ENCODE results near the gene KISS1R. TPM values are rescaled to one million over a fixed set of nuclear protein-coding genes. Genes with fewer than 3 reads are reported as not detected.
"Not testable (repeated sequence)": the region's sequence is repeated elsewhere in the genome, so short reads cannot be mapped to it uniquely, and the experiment has no call there.

Gene KISS1R
- total RNA-seq, 1 donor from 2014 or later = 0.41 TPM

GRCh38 chr19:881385-882071 lies 35.6 kb upstream of the KISS1R start:
- FAIRE-seq = no peak
- no peak for DNase-seq (ENCODE audit: low spot score in 2 of 2)

GRCh38 chr19:882871-883497 lies 34.1 kb upstream of the KISS1R start:
- no peak for FAIRE-seq
- DNase-seq (ENCODE audit: low spot score in 2 of 2) = no peak

- DNase-seq (ENCODE audit: low spot score in 2 of 2) (no peak), FAIRE-seq (no peak)
These were observed 33.4 kb upstream of the KISS1R start for GRCh38 chr19:883661-884211.

DNA sequence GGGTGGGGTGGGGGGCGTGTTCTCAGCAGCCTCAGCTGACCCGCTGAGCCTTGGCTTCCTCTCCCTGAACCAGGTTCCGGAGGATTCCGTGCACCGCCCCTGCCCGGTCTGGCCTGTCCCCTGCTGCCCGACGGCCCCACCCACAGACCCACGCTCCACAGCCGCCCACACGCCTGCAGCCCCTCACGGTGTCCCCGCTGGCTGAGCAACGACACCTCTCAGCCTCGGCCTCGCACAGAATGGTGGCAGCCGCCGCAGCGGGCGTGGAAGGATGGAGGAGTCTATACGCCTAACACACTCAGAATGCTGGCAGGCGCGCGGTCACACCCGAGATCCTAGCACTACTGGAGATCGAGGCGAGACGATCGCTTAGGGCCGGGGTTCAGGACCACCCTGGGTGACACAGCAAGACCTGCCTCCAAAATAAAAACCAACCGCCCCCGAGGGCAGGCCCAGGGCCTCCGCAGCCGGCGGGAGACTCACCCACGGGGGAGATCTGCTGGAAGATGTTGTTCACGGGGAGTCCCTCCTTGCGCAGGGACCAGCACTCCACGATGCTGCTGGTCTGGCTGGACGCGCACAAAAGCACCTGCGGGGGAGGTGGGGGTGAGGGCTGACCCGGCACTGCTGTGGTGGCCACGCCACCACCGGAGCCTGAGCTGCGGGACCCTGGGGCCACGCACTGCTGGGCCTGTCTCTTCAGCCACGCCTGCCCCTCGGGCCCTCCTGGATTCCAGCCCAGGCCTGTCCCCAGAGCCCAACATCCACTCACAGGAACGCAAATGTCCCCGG lies 32.5 kb upstream of the KISS1R start:
- FAIRE-seq = no peak

GRCh38 chr19:885536-886224 lies 31.5 kb upstream of the KISS1R start:
- no peak for FAIRE-seq
- no peak for DNase-seq (ENCODE audit: low spot score in 2 of 2)

More for the DNA sequence above, 32.5 kb upstream of the KISS1R start:
- no peak for DNase-seq (ENCODE audit: low spot score in 2 of 2)

- FAIRE-seq (no peak), DNase-seq (ENCODE audit: low spot score in 2 of 2) (no peak)
These were observed 30.1 kb upstream of the KISS1R start for GRCh38 chr19:887072-887471.

- no peak for FAIRE-seq
- DNase-seq (ENCODE audit: low spot score in 2 of 2) = no peak
These were observed 29.5 kb upstream of the KISS1R start for GRCh38 chr19:887599-887998.

DNA sequence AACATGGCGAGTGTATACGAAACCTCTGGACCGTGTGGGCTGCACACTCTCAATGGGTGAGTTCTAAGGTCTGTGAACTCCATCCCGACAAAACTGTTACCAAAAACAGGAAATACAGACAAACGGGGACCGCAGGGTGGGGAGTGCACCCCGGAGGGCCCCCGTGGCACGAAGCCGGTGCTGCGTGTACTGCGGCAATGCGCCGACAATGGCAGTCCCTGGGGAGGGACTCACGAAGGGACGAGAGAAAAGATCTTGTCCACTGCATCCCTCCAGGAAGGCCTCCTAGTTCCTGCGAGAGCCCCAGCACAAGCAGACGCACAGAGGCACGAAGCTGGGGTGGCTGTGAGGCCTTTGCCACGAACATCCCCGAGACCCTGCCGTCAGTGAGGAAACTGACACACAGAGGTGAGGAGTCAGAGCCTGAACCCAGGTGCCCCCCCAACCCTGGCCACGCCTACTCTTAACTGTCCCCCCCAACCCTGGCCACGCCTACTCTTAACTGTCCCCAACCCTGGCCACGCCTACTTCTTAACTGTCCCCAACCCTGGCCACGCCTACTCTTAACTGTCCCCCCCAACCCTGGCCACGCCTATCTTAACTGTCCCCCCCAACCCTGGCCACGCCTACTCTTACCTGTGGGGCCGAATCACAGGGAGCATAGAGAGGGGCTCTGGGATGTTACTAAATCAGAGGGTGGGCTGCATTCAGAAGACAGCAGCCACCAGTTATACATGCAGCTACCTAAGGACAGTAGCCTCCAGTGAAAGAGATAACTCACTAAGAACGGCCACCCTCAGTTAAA lies 28.4 kb upstream of the KISS1R start:
- no peak for DNase-seq (ENCODE audit: low spot score in 2 of 2)
- FAIRE-seq = no peak

DNA sequence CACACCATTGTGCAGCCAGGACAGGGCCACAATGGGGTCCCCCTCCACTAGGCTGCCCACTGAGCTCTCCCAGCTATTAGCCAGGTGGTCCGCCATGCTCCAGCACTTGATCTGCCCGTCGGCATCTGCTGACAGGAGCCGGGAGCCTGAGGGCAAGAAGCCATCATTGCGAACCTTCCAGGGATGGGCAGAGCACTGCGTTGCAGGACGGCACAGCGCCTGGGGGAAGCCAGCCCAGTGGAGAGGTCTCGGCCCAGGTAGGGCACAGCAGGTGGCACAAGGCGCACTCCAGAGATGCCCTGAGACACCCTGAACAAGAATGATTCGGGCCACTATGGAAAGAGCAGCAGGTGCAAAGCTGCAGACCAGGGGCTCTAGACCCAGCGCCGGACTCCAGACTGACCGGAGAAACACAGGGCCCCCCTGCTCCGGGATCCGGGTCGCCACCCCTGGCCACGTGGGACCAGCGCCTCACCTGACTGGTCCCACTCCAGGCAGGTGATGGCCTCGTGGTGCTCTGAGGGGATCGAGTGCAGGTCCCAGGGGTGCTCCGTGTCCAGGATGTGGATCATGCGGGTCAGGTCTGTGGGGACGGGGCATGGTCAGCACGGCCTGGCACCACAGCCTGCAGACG lies 27.4 kb upstream of the KISS1R start:
- DNase-seq (ENCODE audit: low spot score in 2 of 2) = no peak
- no peak for FAIRE-seq

GRCh38 chr19:890831-891230 lies 26.3 kb upstream of the KISS1R start:
- FAIRE-seq (no peak), DNase-seq (ENCODE audit: low spot score in 2 of 2) (no peak)

GRCh38 chr19:891421-892200 lies 25.5 kb upstream of the KISS1R start:
- FAIRE-seq; DNase-seq (ENCODE audit: low spot score in 2 of 2): not testable (repeated sequence)

DNA sequence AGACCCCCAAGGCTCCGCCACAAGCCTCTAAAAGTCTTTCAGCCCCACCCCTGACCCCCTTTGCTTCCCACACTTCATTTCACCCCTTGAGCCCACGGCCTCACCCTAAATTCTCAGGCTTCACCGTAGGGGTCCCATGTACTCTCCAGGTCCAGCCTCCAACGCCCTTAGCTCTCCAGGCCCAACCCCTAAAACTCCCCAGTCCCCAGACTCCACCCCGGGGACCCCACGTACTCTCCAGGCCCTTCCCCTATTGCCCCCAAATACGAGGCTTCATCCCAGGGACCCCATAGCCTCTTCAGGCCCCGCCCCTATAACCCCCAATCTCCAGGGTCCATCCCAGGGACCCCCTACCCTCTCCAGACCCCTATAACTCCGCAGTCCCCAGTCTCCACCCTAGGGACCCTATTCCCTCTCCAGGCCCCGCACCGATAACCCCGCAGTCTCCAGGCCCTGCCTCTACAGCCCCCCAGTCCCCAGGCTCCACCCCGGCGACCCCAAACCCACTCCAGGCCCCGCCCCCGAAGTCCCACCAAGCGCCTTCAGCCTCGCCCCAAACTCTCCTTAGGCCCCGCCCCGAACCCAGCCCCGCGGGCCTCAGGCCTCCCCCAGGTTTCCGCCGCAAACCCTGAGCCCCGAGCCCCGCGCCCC lies 24.8 kb upstream of the KISS1R start:
- DNase-seq (ENCODE audit: low spot score in 2 of 2) (no peak), FAIRE-seq (no peak)

GRCh38 chr19:892894-893689 lies 24.0 kb upstream of the KISS1R start, which contains the start of the genes MED16 and RNU6-9:
Gene MED16 (minus strand): TSS chr19:893187. CDS start chr19:891131, 2,056 bp downstream.
Gene RNU6-9 (plus strand): TSS chr19:893484.
- DNase-seq (ENCODE audit: low spot score in 2 of 2) (peak; percentile 100), FAIRE-seq (no peak)

- FAIRE-seq (no peak), DNase-seq (ENCODE audit: low spot score in 2 of 2) (no peak)
These were observed 20.7 kb upstream of the KISS1R start for GRCh38 chr19:896434-896833.

DNA sequence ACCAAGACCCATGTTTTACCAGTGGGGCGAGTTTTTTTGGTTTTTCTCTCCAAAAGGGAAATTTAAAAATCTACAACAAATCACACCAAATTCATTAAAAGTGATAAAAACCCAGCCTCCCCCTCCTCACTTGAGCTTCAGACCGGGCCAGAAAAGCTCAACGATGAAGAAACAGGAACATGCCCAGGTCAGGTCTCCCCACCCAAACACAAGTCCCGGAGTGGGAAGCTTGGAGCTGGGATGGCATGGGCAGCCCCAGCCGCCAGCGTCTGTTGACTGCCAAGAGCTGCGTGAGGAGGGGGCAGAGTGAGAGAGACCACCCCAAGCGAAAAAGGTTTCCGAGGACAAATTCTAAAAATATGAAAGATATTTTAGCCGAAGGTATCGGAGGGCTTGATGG lies 20.1 kb upstream of the KISS1R start:
- DNase-seq (ENCODE audit: low spot score in 2 of 2) (no peak), FAIRE-seq (no peak)

- no peak for FAIRE-seq
- no peak for DNase-seq (ENCODE audit: low spot score in 2 of 2)
These were observed 19.6 kb upstream of the KISS1R start for GRCh38 chr19:897442-898039.

- DNase-seq (ENCODE audit: low spot score in 2 of 2) = no peak
- FAIRE-seq = no peak
These were observed 18.5 kb upstream of the KISS1R start for GRCh38 chr19:898663-899062.

Measured in frontal cortex (tissue), 4 donors.